HG03575 (cell line): ENCODE data around the gene ZNHIT6.
"Not testable (repeated sequence)": the region's sequence is repeated elsewhere in the genome, so short reads cannot be mapped to it uniquely, and the experiment has no call there.

Experiments
- ATAC-seq: cut with Tn5 transposase; IDR thresholded peaks from one replicate; pipeline ENCODE4 v1.9.1; 2021; ENCODE audit not compliant: unreplicated experiment, insufficient number of reproducible peaks, low FRiP score; ENCODE audit errors: extremely low read depth

ZNHIT6 gene

GRCh38 chr1:85678193-85678592 is 30.0 kb downstream of the ZNHIT6 start:
- ATAC-seq: no peak

- ATAC-seq: no peak
Measured at GRCh38 chr1:85677656-85678055, 30.6 kb downstream of the ZNHIT6 start.

GRCh38 chr1:85672031-85672660 is 36.1 kb downstream of the ZNHIT6 start:
- no peak for ATAC-seq

- no peak for ATAC-seq
Measured at GRCh38 chr1:85665932-85666331, 42.3 kb downstream of the ZNHIT6 start.

- ATAC-seq: no peak
Measured at GRCh38 chr1:85663382-85663781, 44.9 kb downstream of the ZNHIT6 start.

GRCh38 chr1:85661767-85662166 is 46.5 kb downstream of the ZNHIT6 start:
- no peak for ATAC-seq

- ATAC-seq: no peak
Measured at GRCh38 chr1:85660541-85660940, 47.7 kb downstream of the ZNHIT6 start.

GRCh38 chr1:85659174-85659573 is 49.1 kb downstream of the ZNHIT6 start:
- ATAC-seq: no peak

GRCh38 chr1:85656948-85657347 is 51.3 kb downstream of the ZNHIT6 start:
- ATAC-seq: no peak

GRCh38 chr1:85656256-85656655 is 52.0 kb downstream of the ZNHIT6 start:
- no peak for ATAC-seq

- no peak for ATAC-seq
Measured at GRCh38 chr1:85655315-85655714, 52.9 kb downstream of the ZNHIT6 start.

GRCh38 chr1:85654066-85654782 is 54.0 kb downstream of the ZNHIT6 start:
- ATAC-seq: no peak

- no peak for ATAC-seq
Measured at GRCh38 chr1:85652327-85652726, 55.9 kb downstream of the ZNHIT6 start.

- no peak for ATAC-seq
Measured at GRCh38 chr1:85650645-85651044, 57.6 kb downstream of the ZNHIT6 start.

- no peak for ATAC-seq
Measured at GRCh38 chr1:85649591-85649990, 58.6 kb downstream of the ZNHIT6 start.

GRCh38 chr1:85641598-85642556 is 66.4 kb downstream of the ZNHIT6 start:
- not testable (repeated sequence) for ATAC-seq

- ATAC-seq: not testable (repeated sequence)
Measured at GRCh38 chr1:85639920-85640319, 68.3 kb downstream of the ZNHIT6 start.

GRCh38 chr1:85638412-85638811 is 69.8 kb downstream of the ZNHIT6 start:
- ATAC-seq: no peak

- ATAC-seq: no peak
Measured at GRCh38 chr1:85630493-85630892, 77.7 kb downstream of the ZNHIT6 start.

- no peak for ATAC-seq
Measured at GRCh38 chr1:85629532-85629920, 78.7 kb downstream of the ZNHIT6 start.
